ENCODE results near the gene PARP9.

The PARP9 gene

DNA sequence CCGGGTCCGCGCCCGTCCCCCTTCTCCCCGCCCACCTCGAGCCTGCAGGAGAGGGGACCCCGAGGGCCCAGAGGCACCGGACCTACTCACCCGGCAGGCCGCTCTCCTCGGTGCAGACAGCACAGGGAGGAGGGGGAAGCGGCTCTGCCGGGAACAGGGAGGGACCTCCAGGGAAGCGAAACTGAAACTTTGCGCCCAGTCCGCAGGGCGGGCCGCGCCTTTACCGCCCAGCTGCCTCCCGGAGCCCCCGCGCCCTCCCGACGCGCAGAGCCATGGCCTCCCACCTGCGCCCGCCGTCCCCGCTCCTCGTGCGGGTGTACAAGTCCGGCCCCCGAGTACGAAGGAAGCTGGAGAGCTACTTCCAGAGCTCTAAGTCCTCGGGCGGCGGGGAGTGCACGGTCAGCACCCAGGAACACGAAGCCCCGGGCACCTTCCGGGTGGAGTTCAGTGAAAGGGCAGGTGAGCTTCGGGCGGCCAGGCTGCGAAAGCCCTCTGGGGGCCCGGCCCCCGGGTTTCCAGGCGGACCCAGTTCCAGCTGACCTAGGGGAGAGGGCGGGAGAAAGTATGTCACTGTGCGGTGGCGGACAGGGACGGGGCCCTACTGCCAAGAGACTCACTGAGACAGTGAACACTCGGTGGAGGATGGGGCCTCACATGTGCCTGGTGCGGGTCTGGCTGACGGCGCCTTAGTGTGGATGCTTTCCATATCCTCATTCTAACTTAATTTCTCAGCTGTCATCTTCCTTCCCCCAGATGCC is at the start of gene PARP9, which contains the start of gene DTX3L:
Gene PARP9, minus strand, starts transcription at position 146 of the 758 bp plus-strand sequence. CDS start 4,680 bp downstream, outside the sequence.
Gene DTX3L, plus strand, starts transcription at position 184 of the 758 bp plus-strand sequence. Its CDS starts 89 bp downstream, at position 273.
- DNase-seq (ENCODE audit: low read depth), result peak; percentile 52

DNA sequence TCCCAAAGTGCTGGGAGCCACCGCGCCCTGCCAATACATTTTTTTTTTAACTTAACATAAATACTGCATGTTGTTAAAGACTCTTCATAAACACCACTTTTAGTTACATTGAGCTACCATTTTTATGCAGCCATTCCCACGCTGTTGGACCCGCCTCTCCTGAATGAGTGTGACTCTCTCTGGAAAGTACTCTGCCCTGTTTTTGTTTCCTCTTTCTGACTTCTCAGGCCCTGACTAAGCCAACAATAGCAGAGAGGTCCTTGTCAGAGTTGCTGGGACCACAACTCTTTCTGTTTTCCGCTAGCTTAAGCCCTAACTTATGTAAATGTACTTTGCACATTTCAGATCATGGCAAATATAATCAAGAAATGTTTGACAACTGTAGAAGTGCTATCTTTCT is 48.6 kb upstream of the PARP9 start:
- no peak for DNase-seq (ENCODE audit: low read depth)

DNA sequence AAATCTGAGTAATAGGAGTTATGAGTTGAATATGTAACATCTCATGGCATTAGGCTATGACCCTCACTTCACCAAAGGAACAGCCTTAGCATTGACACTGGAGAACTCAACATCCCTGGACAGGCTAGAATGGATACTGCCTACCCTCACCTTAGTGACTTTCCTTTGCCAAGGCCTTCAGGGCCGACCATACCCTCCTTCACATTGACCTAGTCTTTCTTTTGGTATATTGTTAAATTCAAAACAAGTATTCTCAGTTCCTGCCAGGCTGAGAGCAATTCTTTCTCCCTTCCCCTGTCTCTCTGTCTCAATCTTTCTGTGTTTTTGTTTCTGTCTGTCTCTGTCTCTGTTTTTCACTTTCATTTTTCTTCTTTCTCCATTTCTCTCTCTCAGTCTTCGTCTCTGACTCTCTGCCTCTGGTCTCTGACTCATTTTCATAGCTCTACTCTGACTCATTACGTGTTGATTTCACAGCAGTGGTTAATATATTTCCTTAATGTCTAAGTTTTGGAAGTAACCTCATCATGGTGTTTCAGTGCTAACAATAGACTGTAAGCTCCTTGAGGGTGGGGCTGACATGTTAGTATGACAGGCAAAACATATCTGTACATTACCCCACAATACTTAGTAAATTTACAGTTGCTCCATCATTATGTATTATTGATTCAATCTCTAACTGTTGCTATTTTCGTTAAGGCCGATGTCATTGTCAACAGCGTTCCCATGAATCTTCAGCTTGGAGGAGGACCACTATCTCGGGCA is 45.9 kb upstream of the PARP9 start:
- DNase-seq (ENCODE audit: low read depth), result no peak

DNA sequence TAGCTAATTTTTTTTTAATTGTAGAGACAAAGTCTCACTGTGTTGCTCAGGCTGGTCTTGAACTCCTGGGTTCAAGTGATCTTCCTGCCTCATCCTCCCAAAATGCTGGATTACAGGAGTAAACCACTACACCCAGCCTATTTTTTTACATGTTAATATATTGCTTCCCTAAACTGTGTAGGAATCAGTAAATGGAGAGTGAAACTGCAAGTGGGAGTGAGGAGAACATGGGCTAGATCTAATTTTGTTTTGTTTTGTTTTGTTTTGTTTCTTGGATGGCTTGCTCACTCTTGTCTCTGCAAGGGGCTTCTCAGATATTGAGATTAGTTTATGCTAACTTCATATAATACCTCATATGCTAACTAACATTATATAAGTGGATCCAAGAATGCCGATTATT is 44.8 kb upstream of the PARP9 start:
- no peak for DNase-seq (ENCODE audit: low read depth)

DNA sequence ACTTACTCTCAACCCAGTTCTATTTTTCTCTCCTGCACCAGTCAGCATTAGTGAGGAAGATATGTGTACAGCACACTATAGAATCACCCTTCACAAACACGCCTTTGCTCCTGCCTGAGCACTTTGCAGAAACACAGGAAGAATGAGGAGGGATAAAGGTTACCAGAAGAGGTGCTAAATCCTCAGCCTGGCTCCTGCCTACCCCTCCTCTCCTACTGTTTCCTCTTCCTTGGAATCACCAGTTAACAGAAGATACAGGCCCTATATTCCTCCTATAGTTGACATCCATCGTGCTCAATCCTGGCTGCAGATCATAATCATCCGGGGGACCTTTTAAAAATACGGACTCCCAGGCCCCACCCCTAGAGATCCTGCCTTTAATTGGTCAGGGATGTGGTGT is 42.2 kb upstream of the PARP9 start:
- DNase-seq (ENCODE audit: low read depth), result no peak

DNA sequence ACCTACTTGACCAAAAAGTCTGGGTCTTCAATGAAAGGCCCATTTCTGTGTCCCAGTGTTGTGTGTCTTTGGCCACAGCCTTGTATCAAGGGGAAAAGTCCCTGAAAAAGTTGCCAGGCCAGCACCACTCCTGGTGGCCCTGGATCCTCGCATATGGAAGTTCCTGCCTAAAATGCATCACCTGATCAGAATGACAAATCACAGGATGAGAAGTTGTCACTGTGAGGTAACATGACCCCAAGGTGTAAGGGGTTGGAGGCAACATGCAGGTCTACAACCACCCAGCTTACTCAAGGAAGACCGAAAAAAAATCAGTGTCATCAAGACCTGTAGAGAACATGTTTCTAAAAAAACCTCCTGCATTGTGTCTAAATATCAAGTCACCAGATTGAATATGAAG is 39.0 kb upstream of the PARP9 start:
- no peak for DNase-seq (ENCODE audit: low read depth)

DNA sequence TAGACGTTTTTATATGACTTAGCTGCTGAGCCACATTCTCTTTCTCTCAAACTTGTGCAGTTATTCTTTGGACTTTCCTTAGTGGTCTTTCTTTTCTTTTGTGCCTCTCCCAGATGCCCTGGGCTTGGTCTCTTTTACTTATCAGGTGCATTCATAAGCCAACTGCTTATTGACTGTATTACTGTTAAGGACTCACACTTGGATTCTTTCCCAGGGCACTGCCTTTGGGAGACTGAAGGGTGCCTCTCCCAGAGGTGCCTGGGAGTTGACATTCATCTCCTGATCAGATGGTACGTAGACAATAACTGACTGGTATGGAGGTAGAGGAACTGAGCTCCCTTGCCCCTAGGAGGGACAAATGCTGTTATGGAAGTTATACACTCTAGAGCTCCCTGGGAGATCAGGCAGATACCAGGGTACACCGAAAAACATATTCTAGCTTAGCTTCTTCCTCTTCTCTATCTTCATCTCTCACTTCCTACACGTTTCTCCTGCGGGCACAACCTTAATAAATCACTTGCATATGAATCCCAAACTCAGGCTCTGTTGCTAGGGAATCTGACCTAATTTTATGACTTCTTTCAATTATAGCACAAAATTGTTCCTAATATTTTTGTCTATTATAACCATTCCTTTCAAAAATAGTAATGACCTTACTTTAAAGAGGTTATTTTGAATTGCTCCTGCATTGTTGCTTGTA is 38.1 kb upstream of the PARP9 start:
- no peak for DNase-seq (ENCODE audit: low read depth)

DNA sequence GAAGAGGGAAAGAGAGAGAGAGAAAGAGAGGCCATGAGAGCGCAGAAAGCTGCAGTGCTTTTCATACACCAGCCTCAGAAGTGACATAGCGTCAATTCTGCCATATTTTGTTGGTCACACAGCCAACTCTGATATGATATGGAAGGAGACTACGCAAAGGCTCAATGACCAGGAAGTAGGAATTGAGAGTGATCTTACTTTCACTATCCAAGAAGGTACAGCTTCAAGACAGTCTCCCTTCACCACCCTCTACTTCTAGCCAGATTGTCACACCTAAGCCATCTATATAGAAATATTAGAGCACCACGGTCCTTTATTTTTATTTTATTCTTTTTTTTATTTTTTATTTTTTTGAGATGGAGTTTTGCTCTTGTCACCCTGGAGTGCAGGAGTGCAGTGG is 34.5 kb upstream of the PARP9 start:
- no peak for DNase-seq (ENCODE audit: low read depth)

DNA sequence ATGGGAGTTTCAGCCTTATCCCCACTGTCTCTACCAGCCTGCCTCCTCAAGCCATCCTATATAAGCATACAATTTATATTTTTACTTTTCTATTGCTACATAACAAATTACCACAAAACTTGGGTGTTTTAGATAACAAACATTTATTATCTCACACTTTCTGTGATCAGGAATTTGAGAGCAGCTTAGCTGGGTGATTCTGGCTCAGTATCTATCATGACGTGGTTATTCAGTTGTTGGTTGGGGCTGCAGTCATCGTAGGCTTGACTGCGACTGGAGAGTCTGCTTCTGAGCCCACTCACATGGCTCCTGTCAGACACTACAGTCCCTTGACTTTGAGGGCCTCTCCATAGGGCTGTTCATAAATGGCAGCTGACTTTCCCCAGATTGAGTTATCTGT is 34.1 kb upstream of the PARP9 start:
- no peak for DNase-seq (ENCODE audit: low read depth)

DNA sequence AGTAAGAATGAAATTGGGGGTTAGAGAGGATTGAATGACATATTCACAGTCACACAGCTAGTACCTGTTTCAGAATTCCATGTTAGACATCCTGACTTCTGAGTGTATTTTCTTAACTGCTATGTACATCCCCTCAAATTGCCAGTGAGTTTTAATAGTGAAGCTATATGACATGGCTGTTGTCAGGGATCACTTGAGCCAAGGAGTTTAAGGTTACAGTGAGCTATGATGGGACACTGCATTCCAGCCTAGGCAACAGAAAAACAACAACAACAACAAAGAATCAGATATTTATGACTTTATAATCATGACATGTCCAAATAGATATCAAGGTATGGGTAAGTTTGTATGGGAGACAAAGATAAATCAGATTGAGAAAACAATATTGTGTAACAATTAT is 29.9 kb upstream of the PARP9 start:
- DNase-seq (ENCODE audit: low read depth), result no peak

DNA sequence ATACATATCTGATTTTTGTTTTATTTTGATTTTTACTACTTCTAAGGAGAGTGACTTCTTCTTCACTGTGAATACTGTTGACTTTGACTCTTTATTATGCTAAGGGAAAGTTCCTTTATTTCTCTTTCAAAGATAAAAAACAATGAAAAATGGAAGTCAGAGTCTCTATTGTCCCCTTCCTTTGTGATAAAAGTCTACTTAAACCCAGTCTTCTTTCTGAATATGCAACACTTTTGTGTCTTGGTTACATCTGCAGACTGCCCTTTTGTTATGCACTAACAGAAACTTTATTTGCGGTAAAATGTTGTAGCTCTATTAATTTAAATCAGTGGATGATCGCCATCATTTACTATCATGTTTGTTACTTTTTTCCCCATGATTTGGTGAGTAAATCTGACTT is 26.5 kb upstream of the PARP9 start:
- DNase-seq (ENCODE audit: low read depth), result no peak

DNA sequence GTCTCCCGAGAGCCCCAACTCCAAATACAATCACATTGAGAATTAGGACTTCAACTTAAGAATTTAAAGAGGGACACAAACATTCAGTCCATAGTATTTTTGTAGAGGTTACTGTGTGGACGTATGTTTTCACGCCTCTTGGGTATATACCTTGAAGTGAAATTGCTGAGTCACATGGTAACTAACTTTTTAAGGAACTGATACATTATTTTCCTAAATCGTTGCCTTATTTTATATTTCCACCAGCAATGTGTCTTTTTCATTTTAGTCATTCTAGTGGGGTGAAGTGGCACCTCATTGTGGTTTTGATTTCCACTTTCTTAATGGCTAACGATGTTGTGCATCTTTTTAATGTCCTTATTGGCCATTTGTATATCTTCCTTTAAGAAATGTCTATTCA is 25.2 kb upstream of the PARP9 start:
- DNase-seq (ENCODE audit: low read depth), result no peak

DNA sequence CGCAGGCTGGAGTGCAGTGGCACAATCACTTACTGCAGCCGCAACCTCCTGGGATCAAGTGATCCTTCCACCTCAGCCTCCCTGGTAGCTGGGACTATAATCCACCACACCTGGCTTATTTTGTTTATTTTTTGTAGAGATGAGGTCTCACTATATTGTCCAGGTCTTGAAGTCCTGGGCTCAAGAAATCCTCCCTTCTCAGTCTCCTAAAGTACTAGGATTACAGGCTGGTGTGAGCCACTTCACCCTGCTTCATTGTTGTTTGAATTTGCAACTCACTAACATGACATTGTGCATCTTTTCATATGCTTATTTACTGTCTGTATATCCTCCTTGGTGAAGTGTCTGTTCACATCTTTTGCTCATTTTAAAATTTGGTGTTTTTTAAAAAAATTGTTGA is 23.5 kb upstream of the PARP9 start:
- DNase-seq (ENCODE audit: low read depth), result no peak

DNA sequence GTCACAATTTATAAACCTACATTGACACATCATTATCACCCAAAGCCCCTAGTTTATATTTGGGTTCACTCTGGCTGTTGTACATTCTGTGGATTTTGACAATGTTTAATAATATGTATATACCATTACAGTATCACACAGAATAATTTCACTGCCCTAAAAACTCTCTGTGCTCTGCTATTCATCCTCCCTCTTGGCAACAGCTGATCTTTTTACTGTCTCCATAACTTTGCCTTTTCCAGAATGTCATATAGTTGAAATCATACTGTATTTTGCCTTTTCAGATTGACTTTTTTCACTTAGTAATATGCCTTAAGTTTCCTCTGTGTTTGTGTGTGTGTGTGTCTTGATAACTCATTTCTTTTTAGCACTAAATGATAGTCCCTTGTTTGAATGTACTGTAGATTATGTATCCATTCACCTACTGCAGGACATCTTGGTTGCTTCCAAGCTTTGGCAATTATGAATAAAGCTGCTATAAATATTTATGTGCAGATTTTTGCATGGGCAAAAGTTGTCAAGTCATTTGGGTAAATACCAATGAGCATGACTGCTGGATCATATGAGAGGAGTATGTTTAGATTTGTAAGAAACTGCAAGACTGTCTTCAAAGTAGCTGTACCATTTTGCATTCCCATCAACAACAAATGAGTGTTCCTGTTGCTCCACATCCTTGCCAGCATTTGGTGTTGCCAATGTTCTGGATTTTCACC is 22.8 kb upstream of the PARP9 start:
- DNase-seq (ENCODE audit: low read depth), result no peak

DNA sequence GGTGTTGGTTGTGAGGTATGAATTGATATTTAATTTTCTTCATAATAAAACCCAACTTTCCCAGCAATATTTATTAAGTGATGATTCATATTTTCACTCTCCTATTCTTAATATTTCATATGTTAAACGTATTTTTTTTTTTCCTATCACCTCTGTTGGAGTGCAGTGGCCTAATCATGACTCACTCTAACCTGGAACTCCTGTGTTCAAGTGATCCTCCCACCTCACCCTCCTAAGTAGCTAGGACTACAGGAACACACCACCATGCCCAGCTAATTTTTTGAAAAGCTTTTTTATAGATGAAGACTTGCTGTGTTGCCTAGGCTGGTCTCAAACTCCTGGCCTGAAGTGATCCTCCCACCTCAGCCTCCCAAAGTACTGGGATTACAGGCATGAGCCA is 22.0 kb upstream of the PARP9 start:
- no peak for DNase-seq (ENCODE audit: low read depth)

DNA sequence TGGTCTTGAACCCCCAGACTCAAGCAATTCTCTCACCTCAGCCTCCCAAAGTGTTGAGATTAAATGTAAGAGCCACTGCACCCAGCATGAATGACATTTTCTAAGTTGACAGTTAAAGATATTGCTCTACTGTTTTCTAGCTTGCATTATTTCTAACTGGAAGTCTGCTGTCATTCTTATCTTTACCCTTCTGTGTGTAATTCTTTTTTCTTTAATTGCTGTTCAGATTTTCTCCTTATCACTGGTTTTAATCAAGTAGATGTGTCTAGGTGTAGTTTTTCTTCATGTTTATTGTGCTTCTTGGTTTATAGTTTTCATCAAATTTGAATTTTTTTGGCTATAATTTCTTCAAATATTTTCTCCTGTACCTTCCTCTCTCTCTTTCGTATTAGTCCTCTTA is 18.3 kb upstream of the PARP9 start:
- no peak for DNase-seq (ENCODE audit: low read depth)

DNA sequence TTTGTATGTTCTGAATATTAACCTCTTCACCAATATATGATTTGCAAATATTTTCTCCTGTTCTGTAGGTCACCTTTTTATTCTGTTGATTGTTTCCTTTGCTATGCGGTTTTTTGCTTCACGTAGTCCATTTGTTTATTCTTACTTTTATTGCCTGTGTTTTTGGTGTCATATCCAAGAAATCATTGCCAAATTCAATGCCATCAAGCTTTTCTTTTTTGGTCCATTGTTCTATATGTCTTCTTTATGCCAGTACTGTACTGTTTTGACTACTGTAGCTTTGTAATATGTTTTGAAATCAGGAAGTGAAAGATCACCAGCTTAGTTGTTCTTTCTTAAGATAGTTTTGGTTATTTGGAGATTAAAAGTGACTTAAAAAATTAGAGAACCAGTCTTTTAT is 17.5 kb upstream of the PARP9 start:
- no peak for DNase-seq (ENCODE audit: low read depth)

DNA sequence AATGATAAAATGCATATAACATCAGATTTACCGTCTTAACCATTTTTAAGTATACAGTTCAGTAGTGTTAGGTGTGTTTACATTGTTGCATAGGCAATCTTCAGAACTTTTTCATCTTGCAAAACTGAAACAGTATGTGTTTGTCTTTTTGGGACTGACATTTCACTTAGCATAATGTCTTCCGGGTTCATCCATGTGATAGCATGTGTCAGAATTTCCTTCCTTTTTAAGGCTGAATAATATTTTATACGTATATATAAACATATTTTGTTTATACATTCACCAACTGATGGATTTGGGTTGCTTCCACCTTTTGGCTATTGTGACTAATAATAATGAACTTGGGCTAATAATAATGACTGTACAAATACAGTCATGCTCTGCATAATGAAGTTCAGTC is 16.4 kb upstream of the PARP9 start:
- DNase-seq (ENCODE audit: low read depth), result no peak

DNA sequence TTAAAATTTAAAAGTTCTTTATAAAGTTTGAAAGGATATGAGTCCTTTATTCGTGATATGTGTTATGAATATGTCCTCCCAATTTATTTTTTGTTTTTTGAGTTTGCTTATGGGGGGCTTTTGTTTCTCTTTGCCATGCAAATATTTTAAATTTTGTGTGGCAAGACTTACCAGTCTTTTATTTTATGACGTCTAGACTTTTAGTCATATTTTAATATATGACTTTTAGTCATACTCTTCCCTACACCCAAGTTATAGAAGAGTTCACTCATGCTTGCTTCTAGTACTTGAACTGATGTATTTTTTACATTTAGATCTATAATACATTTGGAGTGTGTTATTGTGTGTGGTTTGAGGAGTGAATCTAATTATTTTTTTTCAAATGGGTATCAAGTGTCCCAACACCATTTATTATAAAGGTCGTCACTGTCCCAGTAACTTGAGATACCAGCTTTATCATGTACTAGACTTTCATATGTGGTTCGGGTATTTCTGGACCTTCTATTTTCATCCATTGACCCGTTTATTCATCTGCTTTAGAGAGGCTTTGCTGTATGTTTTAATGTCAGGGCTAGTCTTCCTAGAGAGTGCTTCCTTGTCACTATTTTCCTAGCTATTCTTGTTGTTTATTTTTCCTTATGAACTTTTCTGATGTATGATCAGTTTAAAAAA is 14.1 kb upstream of the PARP9 start:
- DNase-seq (ENCODE audit: low read depth), result no peak

DNA sequence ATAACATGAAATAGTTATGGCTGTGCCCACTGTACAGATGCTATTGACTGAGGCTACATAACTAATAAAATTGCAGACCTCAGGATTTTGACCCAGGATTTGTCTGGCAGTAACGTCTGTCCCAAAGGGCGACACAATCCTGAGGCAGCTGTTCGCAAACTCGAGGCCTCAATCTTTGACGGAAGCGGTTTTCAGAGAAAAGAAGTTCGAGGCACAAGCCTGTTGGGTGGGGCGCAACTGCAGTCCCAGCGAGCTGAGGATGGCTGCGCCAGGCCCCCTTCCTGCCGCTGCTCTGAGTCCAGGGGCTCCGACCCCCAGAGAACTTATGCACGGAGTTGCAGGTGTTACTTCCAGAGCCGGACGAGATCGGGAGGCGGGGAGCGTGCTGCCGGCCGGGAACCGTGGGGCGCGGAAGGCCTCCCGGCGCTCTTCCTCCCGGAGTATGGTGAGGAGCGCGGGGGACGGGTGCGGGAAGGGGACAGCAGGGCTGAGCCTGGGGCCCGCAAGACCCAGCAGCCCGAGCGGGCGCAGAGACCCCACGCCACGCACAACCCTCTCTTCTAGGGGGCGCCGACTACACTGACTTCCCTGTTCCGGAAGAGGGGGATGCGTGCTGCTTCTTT is 13.4 kb upstream of the PARP9 start, which contains the start of gene PARP15:
Gene PARP15, plus strand, starts transcription at position 242 of the 623 bp plus-strand sequence. Its CDS starts 18 bp downstream, at position 260.
- DNase-seq (ENCODE audit: low read depth), result no peak
